Measurements from ENCODE around the gene MOB2.

DNA sequence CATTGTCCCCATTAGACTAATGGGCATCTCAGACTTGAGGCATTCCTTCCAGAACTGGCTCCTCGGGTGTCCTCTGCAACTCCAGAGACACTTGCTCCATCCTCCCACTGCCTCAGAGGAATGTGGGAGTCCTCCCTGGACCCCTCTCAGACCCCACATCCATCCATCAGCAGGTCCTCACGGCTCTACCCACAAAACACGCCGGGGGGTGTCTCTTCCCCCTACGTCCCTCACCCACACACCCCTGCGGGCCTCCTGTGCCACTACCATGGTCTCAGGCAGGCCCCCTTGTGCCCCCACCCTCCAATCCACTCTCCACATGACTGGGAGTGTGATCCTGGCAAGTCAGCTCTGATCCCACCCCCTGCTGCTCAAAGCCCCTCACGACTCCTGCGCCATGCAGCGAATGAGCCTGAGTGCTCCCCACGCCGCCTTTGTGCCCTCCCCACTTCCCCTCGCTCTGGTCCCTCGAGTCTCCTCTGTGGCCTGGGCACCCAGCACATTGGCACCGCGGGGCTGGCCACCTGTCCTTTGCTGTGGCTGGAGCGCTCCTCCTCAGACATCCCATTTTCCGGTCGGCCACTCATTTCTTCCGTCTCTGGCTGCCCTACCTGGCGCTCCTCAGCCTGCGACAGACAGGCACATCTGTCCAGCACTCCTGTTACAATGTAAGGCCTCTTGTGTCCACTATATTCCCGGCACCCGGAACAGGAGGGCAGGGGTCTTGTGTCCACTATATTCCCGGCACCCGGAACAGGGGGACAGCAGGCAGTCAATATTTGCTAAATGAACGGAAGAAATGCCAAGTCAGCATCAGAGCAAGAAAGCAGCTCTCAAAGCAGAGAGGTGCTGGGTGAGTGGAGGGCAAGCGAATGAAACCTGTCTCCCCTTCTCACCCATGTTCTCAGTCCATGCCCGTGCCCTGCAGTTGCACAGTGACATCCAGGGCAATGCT is 14.2 kb upstream of the MOB2 start:
- TF ChIP-seq CTCF (IDR thresholded peaks at IDR 0.05) (no peak), POLR2A (IDR thresholded peaks at IDR 0.05) (no peak)
